NB4 (cell line): ENCODE measurements around the gene RSL24D1.

Source experiments
- DNase-seq: peaks from one replicate; pipeline ENCODE4 v3.0.0; 2010; ENCODE audit warnings: low read depth
- H3K4me3 ChIP-seq: one replicate; pipeline ENCODE4 v1.5.1; 2011; ENCODE audit warnings: mild to moderate bottlenecking, low read depth, low read length, moderate library complexity
- CTCF ChIP-seq: IDR thresholded peaks from one replicate; pipeline ENCODE4 v1.5.1; 2012; ENCODE audit warnings: low read depth, low read length
- MAX ChIP-seq: IDR thresholded peaks from 2 replicates; pipeline ENCODE4 v1.6.1; 2011; ENCODE audit warnings: low read depth, low read length
- MYC ChIP-seq: IDR thresholded peaks from 2 replicates; pipeline ENCODE4 v1.6.1; 2011; ENCODE audit warnings: low read depth, low read length
- POLR2A ChIP-seq: IDR thresholded peaks from 2 replicates; pipeline ENCODE4 v1.6.1; 2011; ENCODE audit warnings: mild to moderate bottlenecking; ENCODE audit not compliant: insufficient read length; ENCODE audit errors: extremely low read depth

RSL24D1 gene

GRCh38 chr15:55221090-55222011, 24.6 kb upstream of the RSL24D1 start:
- no peak for TF ChIP-seq POLR2A
- TF ChIP-seq MAX = peak; percentile 94
- peak; percentile 82 for TF ChIP-seq MYC
- TF ChIP-seq CTCF = no peak
- no peak overlapping the region for H3K4me3 ChIP-seq
- peak; percentile 99 for DNase-seq

- peak overlapping the region; percentile 30 for H3K4me3 ChIP-seq
- no peak for DNase-seq
- no peak for TF ChIP-seq POLR2A
- no peak for TF ChIP-seq MAX
These were observed 23.9 kb upstream of the RSL24D1 start for GRCh38 chr15:55220606-55221005.

GRCh38 chr15:55218056-55218455, 21.3 kb upstream of the RSL24D1 start:
- no peak overlapping the region for H3K4me3 ChIP-seq
- TF ChIP-seq POLR2A (no peak), CTCF (no peak), MAX (no peak), MYC (no peak)
- no peak for DNase-seq

- DNase-seq = no peak
- TF ChIP-seq CTCF = no peak
- no peak overlapping the region for H3K4me3 ChIP-seq
These were observed 7.7 kb upstream of the RSL24D1 start for GRCh38 chr15:55204464-55204863.

GRCh38 chr15:55202206-55202605, 5.5 kb upstream of the RSL24D1 start:
- no peak for DNase-seq
- TF ChIP-seq MYC = no peak
- no peak for TF ChIP-seq POLR2A
- no peak for TF ChIP-seq MAX
- no peak for TF ChIP-seq CTCF
- H3K4me3 ChIP-seq = no peak overlapping the region

- H3K4me3 ChIP-seq = no peak overlapping the region
- TF ChIP-seq POLR2A (no peak), MAX (no peak), MYC (no peak), CTCF (no peak)
- no peak for DNase-seq
These were observed 2.0 kb upstream of the RSL24D1 start for GRCh38 chr15:55198706-55199105.
